HCT116 (cell line): Measurements from ENCODE around the gene TEX55. TPM values are rescaled to one million over a fixed set of nuclear protein-coding genes. Genes with fewer than 3 reads are reported as not detected.
"Not testable (repeated sequence)": the region's sequence is repeated elsewhere in the genome, so short reads cannot be mapped to it uniquely, and the experiment has no call there.

Experiments used
- ATAC-seq: fragments of 200-7000 bp; cut with Tn5 transposase; 2 replicates; pipeline ENCODE4 v1.9.1; 2020; ENCODE audit warnings: mild to moderate bottlenecking, moderate library complexity
- BruUV-seq: library from RNA; stranded (reverse); fragments of 400-500 nt; replicated peaks from 2 replicates; lab custom pipeline; 2021; lab: Mats Ljungman, UMichigan
- CTCF ChIA-PET: fragments of 300-600 bp; sonication (Branson Sonifier 250); formaldehyde crosslinking; loops from one replicate; lab custom pipeline; 2021; ENCODE audit warnings: antibody characterized with exemption; lab: Charles Lee
- POLR2A ChIA-PET: fragments of 300-600, 350-600 bp; sonication (Branson Sonifier 250); formaldehyde crosslinking; loops from one replicate; lab custom pipeline; 2021; ENCODE audit warnings: antibody characterized with exemption; lab: Charles Lee
- RAD21 ChIA-PET, 2 experiments: fragments of 300-600 bp; sonication (Branson Sonifier 250); formaldehyde crosslinking; loops; one replicate each; lab custom pipeline; 2023; ENCODE audit warnings: low total read pairs in 2 of 2; ENCODE audit not compliant: uncharacterized antibody in 2 of 2, unreplicated experiment in 2 of 2, low non-redundant PET in 1 of 2; lab: Charles Lee
- DNase-seq: peaks from one replicate; pipeline ENCODE4 v3.0.0-alpha.2; 2010; ENCODE audit warnings: low read depth, low spot score
- H2AFZ ChIP-seq: fragments of 200-600 bp; shearing (Covaris generic), sonication (generic); 2 replicates; pipeline ENCODE4 v1.6.1; 2017; ENCODE audit warnings: low read depth, mixed run types, mixed read lengths, antibody characterized with exemption, low read length; ENCODE audit not compliant: poor library complexity, severe bottlenecking
- H3K27ac ChIP-seq: 2 replicates; pipeline ENCODE4 v1.5.1; 2012; ENCODE audit warnings: low read depth, low read length
- H3K27me3 ChIP-seq: fragments of 200-600 bp; sonication (generic); 2 replicates; pipeline ENCODE4 v1.6.1; 2016; ENCODE audit warnings: mixed run types, low read length, mixed read lengths; ENCODE audit not compliant: insufficient read depth
- H3K36me3 ChIP-seq, 2 experiments: fragments of 200-500 bp in 1 of 2; fragments of 200-600 bp in 1 of 2; sonication (Bioruptor generic) in 1 of 2; sonication (generic) in 1 of 2; 2 replicates each; pipeline versions ENCODE4 v1.5.1 to v1.6.1; 2014 to 2016; ENCODE audit warnings: low read length in 2 of 2, inconsistent platforms in 1 of 2, mixed read lengths in 1 of 2, mixed run types in 1 of 2; ENCODE audit not compliant: insufficient read depth in 2 of 2, control insufficient read depth in 1 of 2
- H3K4me1 ChIP-seq, 2 experiments: fragments of 200-600 bp in 1 of 2; sonication (generic) in 1 of 2; 2 replicates each; pipeline versions ENCODE4 v1.5.1 to v1.6.1; 2012 to 2017; ENCODE audit warnings: low read length in 2 of 2, inconsistent platforms in 1 of 2, mild to moderate bottlenecking in 1 of 2, mixed read lengths in 1 of 2, mixed run types in 1 of 2, moderate library complexity in 1 of 2; ENCODE audit not compliant: insufficient read depth in 2 of 2, control insufficient read depth in 1 of 2
- H3K4me2 ChIP-seq: fragments of 200-600 bp; sonication (generic); 2 replicates; pipeline ENCODE4 v1.6.1; 2017; ENCODE audit warnings: mixed run types, low read length, mixed read lengths
- H3K4me3 ChIP-seq, 2 experiments: fragments of 200-600 bp in 1 of 2; sonication (generic) in 1 of 2; replicated peaks in 1 of 2; 2 replicates each; pipeline ENCODE4 v1.5.1; 2011 to 2016; ENCODE audit warnings: low read length in 2 of 2, control low read depth in 1 of 2, low read depth in 1 of 2, mild to moderate bottlenecking in 1 of 2, mixed read lengths in 1 of 2, mixed run types in 1 of 2
- H3K79me2 ChIP-seq: fragments of 200-600 bp; sonication (generic); 2 replicates; pipeline ENCODE4 v1.6.1; 2017; ENCODE audit warnings: mild to moderate bottlenecking, mixed run types, low read length, moderate library complexity, mixed read lengths; ENCODE audit not compliant: insufficient read depth
- H3K9ac ChIP-seq: fragments of 200-600 bp; sonication (generic); 2 replicates; pipeline ENCODE4 v1.6.1; 2016; ENCODE audit warnings: low read length, mixed read lengths
- H3K9me2 ChIP-seq: fragments of 200-600 bp; sonication (generic), shearing (Covaris generic); 2 replicates; pipeline ENCODE4 v1.6.1; 2017; ENCODE audit warnings: mixed run types, mild to moderate bottlenecking, moderate library complexity; ENCODE audit not compliant: insufficient read depth
- H3K9me3 ChIP-seq, 2 experiments: fragments of 200-500 bp in 1 of 2; fragments of 200-600 bp in 1 of 2; sonication (Bioruptor generic) in 1 of 2; sonication (generic) in 1 of 2; 2 replicates each; pipeline ENCODE4 v1.6.1; 2014 to 2017; ENCODE audit warnings: low read length in 2 of 2, mixed read lengths in 2 of 2, inconsistent platforms in 1 of 2, low read depth in 1 of 2, mild to moderate bottlenecking in 1 of 2, mixed run types in 1 of 2, moderate library complexity in 1 of 2; ENCODE audit not compliant: control insufficient read depth in 1 of 2, insufficient read depth in 1 of 2
- H4K20me1 ChIP-seq: fragments of 200-600 bp; sonication (generic), shearing (Covaris generic); 2 replicates; pipeline ENCODE4 v1.6.1; 2017; ENCODE audit warnings: mixed run types, mild to moderate bottlenecking, moderate library complexity; ENCODE audit not compliant: insufficient read depth
- CEBPB ChIP-seq: IDR thresholded peaks from 2 replicates; pipeline ENCODE4 v1.6.1; 2012; ENCODE audit warnings: low read depth
- JUND ChIP-seq: IDR thresholded peaks from 2 replicates; pipeline ENCODE4 v1.6.1; 2012
- MAX ChIP-seq: IDR thresholded peaks from 2 replicates; pipeline ENCODE4 v1.6.1; 2012
- POLR2A ChIP-seq: IDR thresholded peaks from 2 replicates; pipeline ENCODE4 v1.7.0; 2011; ENCODE audit warnings: borderline replicate concordance; ENCODE audit not compliant: insufficient read depth, insufficient read length; ENCODE audit errors: extremely low read depth
- TCF7L2 ChIP-seq: IDR thresholded peaks from 2 replicates; pipeline ENCODE4 v1.7.0; 2011; ENCODE audit warnings: borderline replicate concordance, inconsistent platforms; ENCODE audit not compliant: insufficient read depth, insufficient read length; ENCODE audit errors: extremely low read depth
- ZNF274 ChIP-seq: fragments of 200-500 bp; sonication (Bioruptor generic); IDR thresholded peaks from 2 replicates; pipeline ENCODE4 v1.6.1; 2014; ENCODE audit warnings: mild to moderate bottlenecking, low read depth, low read length, inconsistent platforms
- intact Hi-C: fragments of 100-400 bp; cut with micrococcal nuclease; formaldehyde crosslinking; loops from 2 replicates; pipeline ENCODE4 v1.10.0; 2022
- total RNA-seq: library from RNA; stranded (reverse); gene quantifications from one replicate; pipeline ENCODE4 v1.2.1, GENCODE V29; 2021; ENCODE audit not compliant: unreplicated experiment
- TF ChIP-seq, protein P1 (sequence below): IDR thresholded peaks from 2 replicates; pipeline ENCODE4 v1.6.1; 2012

The TEX55 gene
- total RNA-seq, 1 experiment from 2014 or later = not detected

DNA sequence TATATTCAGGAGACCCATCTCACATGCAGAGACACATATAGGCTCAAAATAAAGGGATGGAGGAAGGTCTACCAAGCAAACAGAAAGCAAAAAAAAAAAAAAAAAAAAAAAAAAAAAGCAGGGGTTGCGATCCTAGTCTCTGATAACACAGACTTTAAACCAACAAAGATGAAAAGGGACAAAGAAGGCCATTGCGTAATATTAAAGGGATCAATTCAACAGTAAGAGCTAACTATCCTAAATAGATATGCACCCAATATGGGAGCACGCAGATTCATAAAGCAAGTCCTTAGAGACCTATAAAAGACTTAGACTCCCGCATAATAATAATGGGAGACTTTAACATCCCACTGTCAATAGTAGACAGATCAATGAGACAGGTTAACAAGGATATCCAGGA is 13.7 kb upstream of the TEX55 start:
- H4K20me1 ChIP-seq, H3K9ac ChIP-seq, BruUV-seq, H3K9me3 ChIP-seq, H3K4me1 ChIP-seq, H3K36me3 ChIP-seq, RAD21 ChIA-PET, H3K4me2 ChIP-seq, POLR2A ChIA-PET, H3K4me3 ChIP-seq, intact Hi-C loops, H3K9me2 ChIP-seq, H2AFZ ChIP-seq, ATAC-seq, CTCF ChIA-PET, H3K27me3 ChIP-seq, H3K27ac ChIP-seq, H3K79me2 ChIP-seq, DNase-seq: not testable (repeated sequence)

DNA sequence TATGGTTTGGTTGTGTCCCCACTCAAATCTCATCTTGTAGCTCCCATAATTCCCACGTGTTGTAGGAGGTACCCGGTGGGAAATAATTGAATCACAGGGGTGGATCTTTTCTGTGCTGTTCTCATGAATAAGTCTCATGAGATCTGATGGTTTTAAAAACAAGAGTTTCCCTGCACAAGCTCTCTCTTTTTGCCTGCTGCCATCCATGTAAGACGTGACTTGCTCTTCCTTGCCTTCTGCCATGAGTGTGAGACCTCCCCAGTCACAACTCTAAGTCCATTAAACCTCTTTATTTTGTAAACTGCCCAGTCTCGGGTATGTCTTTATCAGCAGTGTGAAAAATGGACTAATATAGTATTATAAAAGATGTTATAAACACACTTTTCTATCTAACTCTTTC is 6.6 kb upstream of the TEX55 start:
- H3K27me3 ChIP-seq, H3K36me3 ChIP-seq, H3K27ac ChIP-seq, POLR2A ChIA-PET, RAD21 ChIA-PET, ATAC-seq, H3K4me2 ChIP-seq, H3K79me2 ChIP-seq, intact Hi-C loops, H3K9me2 ChIP-seq, H4K20me1 ChIP-seq, H2AFZ ChIP-seq, H3K9ac ChIP-seq, CTCF ChIA-PET, BruUV-seq, H3K9me3 ChIP-seq, H3K4me1 ChIP-seq, H3K4me3 ChIP-seq, DNase-seq: not testable (repeated sequence)

GRCh38 chr3:119140466-119140865 is 5.5 kb upstream of the TEX55 start:
- Histone ChIP-seq H3K27me3 (no peaks in the 10 kb centered on the region), H3K4me2 (no peak overlapping the region), H3K9me3 (no peaks in the 10 kb centered on the region), H2AFZ (no peak overlapping the region)
- intact Hi-C loops = no loop called here
- BruUV-seq = no TSS peak
- POLR2A ChIA-PET = no interaction called here
- TF ChIP-seq MAX (no peak), TCF7L2 (no peak), CEBPB (no peak), JUND (no peak), POLR2A (no peak), ZNF274 (no peak)
- TF ChIP-seq, protein P1, sequence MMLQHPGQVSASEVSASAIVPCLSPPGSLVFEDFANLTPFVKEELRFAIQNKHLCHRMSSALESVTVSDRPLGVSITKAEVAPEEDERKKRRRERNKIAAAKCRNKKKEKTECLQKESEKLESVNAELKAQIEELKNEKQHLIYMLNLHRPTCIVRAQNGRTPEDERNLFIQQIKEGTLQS = no peak
- TF ChIP-seq, all 23 proteins: peak for 0
- no peaks in the 10 kb centered on the region for H3K4me1 ChIP-seq
- ATAC-seq (no peak), DNase-seq (no peak)
- no peak overlapping the region for H3K27ac ChIP-seq
- CTCF ChIA-PET = no interaction called here
- H3K36me3 ChIP-seq = no peaks in the 10 kb centered on the region
- no peaks in the 10 kb centered on the region for H3K79me2 ChIP-seq
- H4K20me1 ChIP-seq = no peaks in the 10 kb centered on the region
- RAD21 ChIA-PET = no interaction called here
- no peak overlapping the region for H3K9ac ChIP-seq
- no peak overlapping the region for H3K4me3 ChIP-seq
- H3K9me2 ChIP-seq = no peaks in the 10 kb centered on the region
